ENCODE data around the gene FZD4. TPM values are rescaled to one million over a fixed set of nuclear protein-coding genes. Genes with fewer than 3 reads are reported as not detected.

FZD4 gene
- total and polyA plus RNA-seq, 10 of the 15 experiments (the other 5 are each of a cell fraction or from before 2014, with no cell fraction given), result under 0.01 to 0.13 (median 0.01) TPM; not detected in 6

- in situ Hi-C loops (cut with MboI), result no loop called here
- 83% methylated on average over 1 of the region's 1 CpG for WGBS (ENCODE audit: insufficient coverage, insufficient replicate concordance, low lambda C conversion rate, missing lambda C conversion rate)
- no peak overlapping the region for H3K4me3 ChIP-seq
- intact Hi-C loops (cut with micrococcal nuclease; ENCODE audit: unreplicated experiment), result no loop called here
- H3K36me3 ChIP-seq (ENCODE audit: control insufficient read depth in 2 of 2, insufficient read depth in 2 of 2, low read length in 1 of 2), result no peaks in the 10 kb centered on the region
- no peak overlapping the region for H3K27ac ChIP-seq (ENCODE audit: control insufficient read depth, insufficient read depth)
- H3K4me1 ChIP-seq (ENCODE audit: control insufficient read depth, insufficient read depth, low read length), result no peaks in the 10 kb centered on the region
- no peak for FAIRE-seq
- ChIA-PET RAD21 (ENCODE audit: unreplicated experiment) (no interaction called here), SMC1A (ENCODE audit: uncharacterized antibody, unreplicated experiment) (no interaction called here), CTCF (interaction anchor here (1.7 kb wide), 1 partner anchor 11 kb away, joined by 3 read pairs; no protein-coding TSS in a partner anchor), POLR2A (no interaction called here)
- no peak overlapping the region for H3K9ac ChIP-seq (ENCODE audit: control insufficient read depth, insufficient read depth, low read length)
- no peak for ATAC-seq
- H4K20me1 ChIP-seq (ENCODE audit: control insufficient read depth, insufficient read depth), result no peaks in the 10 kb centered on the region
- no peaks in the 10 kb centered on the region for H3K27me3 ChIP-seq (replicated peaks in 1 of 2; ENCODE audit: control insufficient read depth in 2 of 2, insufficient read depth in 2 of 2, low read length in 1 of 2)
- no peak overlapping the region for H2AFZ ChIP-seq (ENCODE audit: control insufficient read depth, low read depth, low read length)
- H3K79me2 ChIP-seq (ENCODE audit: control insufficient read depth, insufficient read depth, low read length), result no peaks in the 10 kb centered on the region
- DNase-seq (ENCODE audit: low read depth, low spot score), result no peak
- BruUV-seq (replicated peaks), result no TSS peak
- H3K9me3 ChIP-seq (replicated peaks; ENCODE audit: control insufficient read depth, insufficient read depth, low read length), result no peaks in the 10 kb centered on the region
- no peak overlapping the region for H3K4me2 ChIP-seq (ENCODE audit: control insufficient read depth, insufficient read depth)
- TF ChIP-seq RCOR1 (conservative IDR thresholded peaks at IDR 0.05; ENCODE audit: low read depth, low read length) (no peak), GABPA (IDR thresholded peaks at IDR 0.05; ENCODE audit: low read depth) (no peak), LARP7 (IDR thresholded peaks at IDR 0.05) (no peak), CHD2 (IDR thresholded peaks at IDR 0.05; ENCODE audit: borderline replicate concordance, low read depth, low read length) (no peak), ZNF207 (IDR thresholded peaks at IDR 0.05; ENCODE audit: borderline replicate concordance) (no peak), ZNF384 (IDR thresholded peaks at IDR 0.05; ENCODE audit: borderline replicate concordance, low read depth, low read length) (no peak), POLR2A (IDR thresholded peaks at IDR 0.05; ENCODE audit: low read depth, low read length) (no peak), SIX5 (IDR thresholded peaks at IDR 0.05; ENCODE audit: low read depth, low read length, severe bottlenecking) (no peak), SRF (IDR thresholded peaks at IDR 0.05; ENCODE audit: low read depth in 2 of 2, low read length in 2 of 2) (no peak), YBX1 (IDR thresholded peaks at IDR 0.05) (no peak), TCF7 (IDR thresholded peaks at IDR 0.05; ENCODE audit: borderline replicate concordance) (no peak), BCL3 (IDR thresholded peaks at IDR 0.05; ENCODE audit: borderline replicate concordance, insufficient read depth, low read depth, low read length, poor library complexity, severe bottlenecking) (no peak), BHLHE40 (IDR thresholded peaks at IDR 0.05; ENCODE audit: borderline replicate concordance in 1 of 2, low read depth in 2 of 2, low read length in 1 of 2) (no peak), SMAD5 (IDR thresholded peaks at IDR 0.05; ENCODE audit: low read depth) (no peak)
- TF ChIP-seq, protein P1, sequence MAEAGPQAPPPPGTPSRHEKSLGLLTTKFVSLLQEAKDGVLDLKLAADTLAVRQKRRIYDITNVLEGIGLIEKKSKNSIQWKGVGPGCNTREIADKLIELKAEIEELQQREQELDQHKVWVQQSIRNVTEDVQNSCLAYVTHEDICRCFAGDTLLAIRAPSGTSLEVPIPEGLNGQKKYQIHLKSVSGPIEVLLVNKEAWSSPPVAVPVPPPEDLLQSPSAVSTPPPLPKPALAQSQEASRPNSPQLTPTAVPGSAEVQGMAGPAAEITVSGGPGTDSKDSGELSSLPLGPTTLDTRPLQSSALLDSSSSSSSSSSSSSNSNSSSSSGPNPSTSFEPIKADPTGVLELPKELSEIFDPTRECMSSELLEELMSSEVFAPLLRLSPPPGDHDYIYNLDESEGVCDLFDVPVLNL (IDR thresholded peaks at IDR 0.05; ENCODE audit: low read depth, low read length), result no peak
- TF ChIP-seq, protein P2, sequence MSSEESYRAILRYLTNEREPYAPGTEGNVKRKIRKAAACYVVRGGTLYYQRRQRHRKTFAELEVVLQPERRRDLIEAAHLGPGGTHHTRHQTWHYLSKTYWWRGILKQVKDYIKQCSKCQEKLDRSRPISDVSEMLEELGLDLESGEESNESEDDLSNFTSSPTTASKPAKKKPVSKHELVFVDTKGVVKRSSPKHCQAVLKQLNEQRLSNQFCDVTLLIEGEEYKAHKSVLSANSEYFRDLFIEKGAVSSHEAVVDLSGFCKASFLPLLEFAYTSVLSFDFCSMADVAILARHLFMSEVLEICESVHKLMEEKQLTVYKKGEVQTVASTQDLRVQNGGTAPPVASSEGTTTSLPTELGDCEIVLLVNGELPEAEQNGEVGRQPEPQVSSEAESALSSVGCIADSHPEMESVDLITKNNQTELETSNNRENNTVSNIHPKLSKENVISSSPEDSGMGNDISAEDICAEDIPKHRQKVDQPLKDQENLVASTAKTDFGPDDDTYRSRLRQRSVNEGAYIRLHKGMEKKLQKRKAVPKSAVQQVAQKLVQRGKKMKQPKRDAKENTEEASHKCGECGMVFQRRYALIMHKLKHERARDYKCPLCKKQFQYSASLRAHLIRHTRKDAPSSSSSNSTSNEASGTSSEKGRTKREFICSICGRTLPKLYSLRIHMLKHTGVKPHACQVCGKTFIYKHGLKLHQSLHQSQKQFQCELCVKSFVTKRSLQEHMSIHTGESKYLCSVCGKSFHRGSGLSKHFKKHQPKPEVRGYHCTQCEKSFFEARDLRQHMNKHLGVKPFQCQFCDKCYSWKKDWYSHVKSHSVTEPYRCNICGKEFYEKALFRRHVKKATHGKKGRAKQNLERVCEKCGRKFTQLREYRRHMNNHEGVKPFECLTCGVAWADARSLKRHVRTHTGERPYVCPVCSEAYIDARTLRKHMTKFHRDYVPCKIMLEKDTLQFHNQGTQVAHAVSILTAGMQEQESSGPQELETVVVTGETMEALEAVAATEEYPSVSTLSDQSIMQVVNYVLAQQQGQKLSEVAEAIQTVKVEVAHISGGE (CRISPR knock-in tag; IDR thresholded peaks at IDR 0.05), result no peak
- TF ChIP-seq, protein P3, sequence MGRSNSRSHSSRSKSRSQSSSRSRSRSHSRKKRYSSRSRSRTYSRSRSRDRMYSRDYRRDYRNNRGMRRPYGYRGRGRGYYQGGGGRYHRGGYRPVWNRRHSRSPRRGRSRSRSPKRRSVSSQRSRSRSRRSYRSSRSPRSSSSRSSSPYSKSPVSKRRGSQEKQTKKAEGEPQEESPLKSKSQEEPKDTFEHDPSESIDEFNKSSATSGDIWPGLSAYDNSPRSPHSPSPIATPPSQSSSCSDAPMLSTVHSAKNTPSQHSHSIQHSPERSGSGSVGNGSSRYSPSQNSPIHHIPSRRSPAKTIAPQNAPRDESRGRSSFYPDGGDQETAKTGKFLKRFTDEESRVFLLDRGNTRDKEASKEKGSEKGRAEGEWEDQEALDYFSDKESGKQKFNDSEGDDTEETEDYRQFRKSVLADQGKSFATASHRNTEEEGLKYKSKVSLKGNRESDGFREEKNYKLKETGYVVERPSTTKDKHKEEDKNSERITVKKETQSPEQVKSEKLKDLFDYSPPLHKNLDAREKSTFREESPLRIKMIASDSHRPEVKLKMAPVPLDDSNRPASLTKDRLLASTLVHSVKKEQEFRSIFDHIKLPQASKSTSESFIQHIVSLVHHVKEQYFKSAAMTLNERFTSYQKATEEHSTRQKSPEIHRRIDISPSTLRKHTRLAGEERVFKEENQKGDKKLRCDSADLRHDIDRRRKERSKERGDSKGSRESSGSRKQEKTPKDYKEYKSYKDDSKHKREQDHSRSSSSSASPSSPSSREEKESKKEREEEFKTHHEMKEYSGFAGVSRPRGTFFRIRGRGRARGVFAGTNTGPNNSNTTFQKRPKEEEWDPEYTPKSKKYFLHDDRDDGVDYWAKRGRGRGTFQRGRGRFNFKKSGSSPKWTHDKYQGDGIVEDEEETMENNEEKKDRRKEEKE (IDR thresholded peaks at IDR 0.05), result no peak
These were observed 24.1 kb downstream of the FZD4 start for GRCh38 chr11:86930957-86931547.

Measured in GM12878 (cell line).